Measurements from ENCODE around the gene ZBTB39.

ZBTB39 gene

DNA sequence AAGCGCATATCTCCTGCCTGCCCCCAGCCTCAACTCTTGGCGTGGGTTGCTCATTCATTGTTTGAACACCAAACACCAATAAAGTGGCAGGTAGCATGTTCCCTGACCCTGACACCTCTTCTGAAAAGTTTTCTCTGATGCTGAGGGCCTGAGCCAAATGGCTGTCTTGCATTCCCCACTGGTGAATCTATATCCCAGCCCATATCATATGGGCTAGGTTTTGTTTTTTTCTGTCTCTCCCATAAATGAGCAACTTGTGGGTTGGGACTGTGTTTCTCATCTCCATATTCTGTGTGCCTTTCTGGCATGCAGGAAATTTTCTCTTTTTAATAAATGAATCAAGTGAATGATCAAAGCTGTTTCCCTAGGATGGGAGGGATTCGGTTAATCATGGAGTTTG, 38.5 kb upstream of the ZBTB39 start:
- H3K36me3 ChIP-seq (ENCODE audit: control insufficient read depth, insufficient read depth, low read length): no peaks in the 10 kb centered on the region
- TF ChIP-seq, protein P1, sequence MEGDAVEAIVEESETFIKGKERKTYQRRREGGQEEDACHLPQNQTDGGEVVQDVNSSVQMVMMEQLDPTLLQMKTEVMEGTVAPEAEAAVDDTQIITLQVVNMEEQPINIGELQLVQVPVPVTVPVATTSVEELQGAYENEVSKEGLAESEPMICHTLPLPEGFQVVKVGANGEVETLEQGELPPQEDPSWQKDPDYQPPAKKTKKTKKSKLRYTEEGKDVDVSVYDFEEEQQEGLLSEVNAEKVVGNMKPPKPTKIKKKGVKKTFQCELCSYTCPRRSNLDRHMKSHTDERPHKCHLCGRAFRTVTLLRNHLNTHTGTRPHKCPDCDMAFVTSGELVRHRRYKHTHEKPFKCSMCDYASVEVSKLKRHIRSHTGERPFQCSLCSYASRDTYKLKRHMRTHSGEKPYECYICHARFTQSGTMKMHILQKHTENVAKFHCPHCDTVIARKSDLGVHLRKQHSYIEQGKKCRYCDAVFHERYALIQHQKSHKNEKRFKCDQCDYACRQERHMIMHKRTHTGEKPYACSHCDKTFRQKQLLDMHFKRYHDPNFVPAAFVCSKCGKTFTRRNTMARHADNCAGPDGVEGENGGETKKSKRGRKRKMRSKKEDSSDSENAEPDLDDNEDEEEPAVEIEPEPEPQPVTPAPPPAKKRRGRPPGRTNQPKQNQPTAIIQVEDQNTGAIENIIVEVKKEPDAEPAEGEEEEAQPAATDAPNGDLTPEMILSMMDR (IDR thresholded peaks at IDR 0.05; ENCODE audit: insufficient read depth, low read length, poor library complexity, severe bottlenecking): no peak
- H3K27me3 ChIP-seq (replicated peaks; ENCODE audit: control insufficient read depth, insufficient read depth, low read length): no peaks in the 10 kb centered on the region
- DNase-seq (ENCODE audit: extremely low read depth, insufficient read length): no peak
- no peak overlapping the region for H3K4me3 ChIP-seq (replicated peaks; ENCODE audit: low read depth, low read length)

DNA sequence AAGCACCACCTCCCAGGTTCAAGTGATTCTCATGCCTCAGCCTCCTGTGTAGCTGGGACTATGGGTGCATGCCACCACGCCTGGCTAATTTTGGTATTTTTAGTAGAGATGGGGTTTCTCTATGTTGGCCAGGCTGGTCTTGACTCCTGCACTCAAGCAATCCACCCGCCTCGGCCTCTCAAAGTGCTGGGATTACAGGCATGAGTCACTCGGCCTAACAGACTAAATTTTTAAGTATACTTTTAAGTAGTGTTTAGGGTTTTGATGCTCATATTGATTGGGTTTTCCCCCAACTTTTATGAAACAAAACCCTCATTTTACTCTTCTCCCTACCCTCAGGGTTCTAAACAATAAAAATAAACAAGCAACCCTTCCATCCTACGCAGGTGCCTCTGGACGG, 38.1 kb upstream of the ZBTB39 start:
- no peaks in the 10 kb centered on the region for H3K36me3 ChIP-seq (ENCODE audit: control insufficient read depth, insufficient read depth, low read length)
- no peak for DNase-seq (ENCODE audit: extremely low read depth, insufficient read length)
- no peaks in the 10 kb centered on the region for H3K27me3 ChIP-seq (replicated peaks; ENCODE audit: control insufficient read depth, insufficient read depth, low read length)
- TF ChIP-seq, protein P1 (IDR thresholded peaks at IDR 0.05; ENCODE audit: insufficient read depth, low read length, poor library complexity, severe bottlenecking): no peak
- no peak overlapping the region for H3K4me3 ChIP-seq (replicated peaks; ENCODE audit: low read depth, low read length)

DNA sequence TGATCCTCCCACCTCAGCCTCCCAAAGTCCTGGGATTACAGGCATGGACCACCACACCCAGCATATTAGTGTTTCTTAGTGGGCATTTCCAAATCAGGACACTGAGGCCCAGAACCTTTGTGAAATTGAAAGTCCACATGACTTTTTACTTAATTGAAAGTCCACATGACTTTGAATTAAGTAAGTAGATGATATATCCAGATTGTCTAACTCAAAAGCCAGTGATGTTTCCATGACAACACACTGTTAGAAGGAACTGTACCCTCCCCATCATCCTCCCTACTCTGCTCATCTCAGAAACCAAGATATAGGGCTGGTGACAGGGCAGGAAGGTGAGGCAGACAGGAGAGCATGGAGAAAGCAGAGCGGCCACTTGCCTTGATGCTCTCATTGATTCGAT, 36.3 kb upstream of the ZBTB39 start:
- DNase-seq (ENCODE audit: extremely low read depth, insufficient read length): no peak
- no peaks in the 10 kb centered on the region for H3K27me3 ChIP-seq (replicated peaks; ENCODE audit: control insufficient read depth, insufficient read depth, low read length)
- no peak overlapping the region for H3K4me3 ChIP-seq (replicated peaks; ENCODE audit: low read depth, low read length)
- TF ChIP-seq, protein P1 (IDR thresholded peaks at IDR 0.05; ENCODE audit: insufficient read depth, low read length, poor library complexity, severe bottlenecking): no peak
- no peaks in the 10 kb centered on the region for H3K36me3 ChIP-seq (ENCODE audit: control insufficient read depth, insufficient read depth, low read length)

DNA sequence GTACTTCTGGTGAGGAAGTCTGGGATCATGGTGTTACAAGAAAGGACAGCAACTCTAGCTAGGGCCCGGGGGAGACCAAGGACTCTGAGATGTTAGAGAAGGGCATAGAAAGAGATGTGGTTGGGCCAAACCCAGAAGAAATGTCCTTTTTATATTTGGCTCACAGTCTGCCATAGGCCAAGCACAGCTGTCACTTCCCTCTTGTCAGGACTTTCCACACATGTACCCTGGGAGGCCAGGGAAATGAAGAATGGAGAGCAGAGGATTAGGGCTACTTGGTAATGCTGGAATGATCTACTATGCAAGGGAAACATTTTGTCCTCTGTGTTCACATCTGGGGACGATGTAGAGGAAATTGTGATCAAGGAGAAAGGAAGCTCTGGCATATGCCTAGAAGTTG, 34.4 kb upstream of the ZBTB39 start:
- no peak for DNase-seq (ENCODE audit: extremely low read depth, insufficient read length)
- Histone ChIP-seq H3K36me3 (ENCODE audit: control insufficient read depth, insufficient read depth, low read length) (no peaks in the 10 kb centered on the region), H3K27me3 (replicated peaks; ENCODE audit: control insufficient read depth, insufficient read depth, low read length) (no peaks in the 10 kb centered on the region), H3K4me3 (replicated peaks; ENCODE audit: low read depth, low read length) (no peak overlapping the region)
- TF ChIP-seq, protein P1 (IDR thresholded peaks at IDR 0.05; ENCODE audit: insufficient read depth, low read length, poor library complexity, severe bottlenecking): no peak

DNA sequence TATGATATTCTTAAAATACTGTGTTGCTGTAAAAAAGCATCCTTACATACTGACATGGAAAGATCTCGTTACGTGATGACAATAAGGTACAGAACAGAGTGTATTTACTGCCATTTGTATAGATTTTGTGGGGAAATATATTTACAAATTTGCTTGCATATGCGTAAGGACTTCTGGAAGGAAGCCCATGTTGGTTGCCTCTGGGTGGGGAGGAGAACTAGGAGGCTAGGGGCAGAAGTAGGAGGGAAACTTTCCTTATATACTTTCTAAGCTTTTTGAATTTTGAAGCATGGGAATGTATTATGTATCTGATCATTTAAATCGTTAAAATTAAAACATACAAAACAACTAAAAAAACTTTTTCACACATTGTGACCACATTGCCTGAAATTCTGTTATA, 33.9 kb upstream of the ZBTB39 start:
- TF ChIP-seq, protein P1 (IDR thresholded peaks at IDR 0.05; ENCODE audit: insufficient read depth, low read length, poor library complexity, severe bottlenecking): no peak
- H3K4me3 ChIP-seq (replicated peaks; ENCODE audit: low read depth, low read length): no peak overlapping the region
- H3K27me3 ChIP-seq (replicated peaks; ENCODE audit: control insufficient read depth, insufficient read depth, low read length): no peaks in the 10 kb centered on the region
- H3K36me3 ChIP-seq (ENCODE audit: control insufficient read depth, insufficient read depth, low read length): no peaks in the 10 kb centered on the region
- DNase-seq (ENCODE audit: extremely low read depth, insufficient read length): no peak
